ENCODE data around the gene GPR137B.

DNA sequence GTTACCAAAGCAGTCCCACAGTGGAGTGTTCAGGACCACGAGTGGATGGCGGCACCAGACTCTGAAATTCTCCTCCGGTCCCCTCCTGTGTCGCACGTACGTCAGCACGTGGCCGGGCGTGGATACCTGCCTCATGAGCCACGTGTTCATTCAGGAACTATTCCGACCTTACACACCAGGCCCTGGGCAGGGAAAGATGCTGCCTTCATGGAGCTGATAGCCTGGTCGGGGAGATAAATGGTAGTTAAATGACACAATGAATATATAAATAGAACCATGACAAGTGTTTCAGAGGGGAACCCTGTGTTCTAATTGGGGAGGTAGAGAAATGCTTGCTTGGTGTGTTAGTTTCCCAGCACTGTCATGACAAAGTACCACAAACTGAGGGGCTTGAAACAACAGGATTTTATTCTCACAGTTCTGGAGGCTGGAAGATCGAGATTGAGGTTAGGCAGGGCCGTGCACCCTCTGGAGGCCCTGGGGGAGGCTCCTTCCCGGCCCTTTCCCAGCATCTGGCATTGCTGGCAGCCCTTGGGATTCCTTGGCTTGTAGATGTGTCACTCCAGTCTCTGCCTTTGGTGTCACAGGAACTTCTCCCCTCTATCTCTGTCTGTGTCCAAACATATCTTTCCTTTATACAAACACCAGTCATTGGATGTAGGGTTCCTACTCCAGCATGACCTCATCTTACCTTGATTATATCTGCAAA lies 28.9 kb upstream of the GPR137B start:
- TF ChIP-seq CTCF (conservative IDR thresholded peaks at IDR 0.05 in 1 of 2, IDR thresholded peaks at IDR 0.05 in 1 of 2; ENCODE audit: low read depth in 1 of 2, low read length in 2 of 2) (no peak), EZH2 (IDR thresholded peaks at IDR 0.05; ENCODE audit: low read length, missing control alignments) (no peak)

Data from fibroblast of lung (primary cell).